Activated CD8-positive, alpha-beta memory T cell treated with anti-CD3 and anti-CD28 coated beads, Interleukin-2, amount 50 U/mL, for 4 hours (primary cell): ENCODE measurements around the gene KCNT1.

ENCODE experiments used
- DNase-seq: peaks from one replicate; pipeline ENCODE4 v3.0.0-alpha.2; 2020

KCNT1 gene

DNA sequence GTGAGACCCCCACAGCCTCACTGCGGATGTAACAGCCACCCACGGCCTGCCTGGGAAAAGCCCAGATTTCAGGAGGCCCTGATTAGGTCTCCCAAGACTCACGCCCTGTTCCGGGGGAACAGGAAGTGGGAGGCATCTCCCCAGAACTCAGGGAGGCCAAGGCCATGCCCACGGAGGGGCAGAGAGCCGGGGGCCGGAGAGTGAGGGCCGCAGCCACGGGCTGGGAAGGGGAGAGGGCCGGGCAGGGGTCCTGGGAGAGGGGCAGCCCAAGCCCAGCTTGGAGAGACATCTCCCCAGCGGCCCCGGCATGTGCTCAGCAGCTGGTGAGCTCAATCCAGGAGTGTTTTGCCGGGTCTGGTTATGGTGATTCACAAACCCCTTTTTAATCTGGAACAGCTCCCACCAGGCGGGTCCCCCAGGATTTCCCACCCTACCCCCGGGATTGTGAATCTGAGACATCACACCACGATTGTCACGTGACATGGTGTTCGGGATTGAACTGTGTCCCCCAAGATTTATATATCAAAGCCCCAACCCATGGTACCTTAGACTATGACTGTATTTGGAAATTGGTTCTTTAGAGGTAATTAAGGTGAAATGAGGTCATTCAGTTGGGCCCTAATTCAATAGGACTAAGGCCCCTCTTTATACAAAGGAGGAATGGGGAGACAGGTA, 26.6 kb downstream of the KCNT1 start:
- no peak for DNase-seq

DNA sequence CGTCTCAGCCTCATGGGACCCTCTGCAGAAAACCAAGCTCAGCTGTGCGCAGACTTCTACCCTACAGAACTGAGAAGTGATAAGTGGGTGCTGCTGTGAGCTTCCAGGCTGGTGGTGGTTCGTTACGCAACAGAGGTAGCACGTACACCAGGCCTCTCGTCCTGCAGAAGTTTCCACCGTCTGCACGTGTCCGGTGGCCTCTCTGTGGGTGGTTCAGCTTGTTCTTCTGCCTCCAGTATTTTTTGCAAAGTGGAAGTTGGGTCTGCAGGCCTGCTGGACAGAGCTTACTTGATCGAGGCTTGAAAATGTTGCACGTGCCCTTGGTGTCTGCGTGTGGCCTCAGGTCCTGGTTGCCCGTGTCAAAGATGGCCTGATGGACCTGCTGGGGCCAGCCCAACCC, 27.5 kb downstream of the KCNT1 start:
- no peak for DNase-seq

- no peak for DNase-seq
These were observed 29.5 kb downstream of the KCNT1 start for GRCh38 chr9:135731454-135731853.

DNA sequence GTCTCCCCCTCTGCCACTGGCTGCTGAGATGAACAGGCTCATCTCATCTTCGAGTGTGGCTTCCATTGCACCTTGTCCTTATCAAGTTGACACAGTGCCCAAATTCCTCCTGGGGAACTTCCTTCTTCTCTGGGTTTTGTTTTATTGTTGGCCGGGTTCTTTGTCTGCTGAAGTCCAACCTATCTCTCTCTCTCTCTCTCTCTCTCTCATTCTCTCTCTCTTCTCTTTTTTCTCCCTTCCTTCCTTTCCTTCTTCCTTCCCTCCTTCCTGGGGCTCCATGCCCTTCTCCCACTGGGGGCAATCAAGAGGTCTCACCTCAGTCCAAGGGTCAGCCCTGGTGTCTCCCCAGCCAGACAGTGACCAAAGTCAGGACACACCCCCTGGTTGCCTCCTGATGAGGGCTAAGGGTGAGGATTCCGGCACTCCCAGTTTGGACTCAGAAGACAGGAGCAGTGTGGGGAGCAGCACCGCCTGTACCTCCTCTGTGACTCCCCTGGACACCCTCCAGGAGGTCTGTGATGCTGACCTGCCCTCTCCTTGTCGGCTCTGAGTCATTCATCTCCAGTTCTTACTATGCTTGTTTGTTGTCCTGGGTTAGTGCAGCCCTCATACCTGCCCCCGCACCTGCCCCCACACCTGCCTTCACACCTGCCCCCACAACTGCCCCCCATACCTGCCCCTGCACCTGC, 30.7 kb downstream of the KCNT1 start:
- DNase-seq = no peak

DNA sequence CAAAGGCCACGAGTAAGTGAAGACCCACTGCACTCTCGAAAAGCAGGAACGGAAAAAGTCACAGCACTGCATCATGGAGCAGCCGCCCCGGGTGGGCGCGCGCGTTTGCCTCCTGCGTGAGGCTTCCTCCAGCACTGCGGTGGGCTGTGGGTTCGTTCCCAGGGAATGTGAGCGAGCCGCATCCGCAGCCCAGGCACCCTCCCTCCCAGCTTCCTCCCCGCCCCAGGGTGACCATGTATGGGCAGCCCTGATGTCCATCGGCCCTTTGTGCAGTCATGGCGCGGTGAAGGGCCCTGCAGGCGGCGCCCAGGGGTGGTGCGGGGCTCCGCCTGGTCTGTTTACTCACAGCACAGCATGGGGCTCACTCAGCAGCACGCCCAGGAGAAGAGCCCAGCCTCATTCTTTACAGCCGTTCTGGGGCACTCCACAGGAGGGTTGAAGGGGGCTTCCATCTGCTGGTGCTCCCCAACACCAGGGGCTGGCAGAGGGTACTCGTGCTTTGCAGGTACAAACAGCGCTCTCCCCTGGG, 32.7 kb downstream of the KCNT1 start:
- DNase-seq = no peak

GRCh38 chr9:135736272-135736978, 34.4 kb downstream of the KCNT1 start:
- no peak for DNase-seq

DNA sequence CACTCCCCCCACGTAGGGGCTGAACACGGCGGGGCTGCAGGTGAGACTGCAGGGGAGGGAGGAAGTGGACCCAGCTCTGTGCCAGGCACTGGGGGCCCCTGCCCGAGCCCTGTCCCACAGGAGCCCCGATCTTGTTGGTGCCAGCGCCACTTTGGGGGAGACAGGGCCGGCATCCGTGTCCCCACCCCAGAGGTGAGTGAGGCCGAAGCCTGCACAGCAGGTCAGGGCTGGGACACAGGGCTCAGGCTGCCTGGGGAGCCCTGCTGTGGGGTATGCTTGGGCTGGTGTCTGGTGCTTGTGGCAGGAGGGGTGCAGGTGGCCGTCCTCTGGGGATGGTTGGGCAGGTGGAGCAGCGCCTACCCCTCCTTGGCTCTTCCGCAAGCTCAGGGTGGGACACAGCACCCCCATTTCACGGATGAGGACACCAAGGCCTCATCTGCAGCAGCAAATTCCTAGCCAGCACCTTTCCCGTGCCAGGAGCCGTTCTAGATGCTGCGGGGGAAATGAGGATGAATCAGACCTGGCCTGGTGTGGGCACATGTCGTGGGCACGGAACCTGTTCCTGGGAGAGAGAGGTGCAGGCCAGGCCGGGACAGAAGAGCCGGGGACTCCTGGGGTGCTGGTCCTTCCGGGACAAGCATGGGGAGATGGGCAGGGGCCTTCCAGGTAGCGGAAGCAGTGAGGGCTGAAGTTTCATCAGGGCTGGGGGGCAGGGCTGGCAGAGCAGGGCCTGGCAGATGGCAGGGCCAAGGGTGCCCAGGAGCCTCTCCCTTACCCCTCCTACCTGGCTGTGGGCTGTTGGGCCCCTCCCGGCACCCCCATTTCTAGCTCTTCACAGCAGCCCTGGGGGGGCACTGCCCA, 35.2 kb downstream of the KCNT1 start:
- no peak for DNase-seq

GRCh38 chr9:135737840-135738521, 36.0 kb downstream of the KCNT1 start:
- no peak for DNase-seq

DNA sequence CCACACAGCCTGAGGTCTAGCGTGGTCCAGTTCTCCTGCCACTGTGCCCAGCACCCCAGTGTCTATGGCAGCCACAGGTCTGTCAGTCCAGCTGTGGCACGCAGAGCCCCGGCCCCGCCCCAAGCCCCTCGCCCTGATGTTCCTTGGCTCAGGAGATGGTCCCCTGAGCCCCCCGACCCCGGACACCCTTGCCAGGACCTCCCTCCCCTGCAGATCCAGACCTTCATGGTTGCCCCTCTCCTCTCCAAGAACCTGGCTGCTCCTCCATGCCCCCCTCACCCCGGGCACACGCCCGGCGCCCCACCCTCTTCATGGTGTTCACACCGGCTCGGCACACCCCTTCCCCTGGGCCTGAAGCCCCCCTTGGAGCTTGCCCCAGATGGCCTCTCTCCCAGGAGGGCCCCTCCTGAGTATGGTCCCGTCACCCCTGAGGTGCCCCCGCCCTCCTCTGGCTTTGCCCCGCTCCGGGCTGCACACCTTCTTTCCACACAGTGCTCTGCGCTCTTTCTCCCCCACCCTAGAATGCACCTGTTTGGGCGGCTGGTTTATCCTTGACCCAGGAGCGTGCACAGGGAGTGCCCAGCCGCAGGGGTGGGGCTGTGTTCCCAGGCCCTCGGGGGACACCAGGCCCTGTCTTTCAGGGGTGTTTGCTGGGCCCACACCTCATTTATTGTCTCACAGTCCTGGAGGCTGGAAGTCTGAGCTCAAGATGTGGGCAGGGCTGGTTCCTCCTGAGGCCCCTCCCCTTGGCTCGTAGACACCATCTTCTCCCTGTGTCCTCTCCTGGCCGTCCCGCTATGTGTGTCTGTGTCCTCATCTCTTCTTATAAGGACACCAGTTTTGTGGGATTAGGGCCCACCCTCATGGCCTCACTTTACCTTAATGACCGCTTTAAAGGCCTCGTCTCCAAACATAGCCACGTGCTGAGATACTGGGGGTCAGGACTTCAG, 37.6 kb downstream of the KCNT1 start:
- no peak for DNase-seq

DNA sequence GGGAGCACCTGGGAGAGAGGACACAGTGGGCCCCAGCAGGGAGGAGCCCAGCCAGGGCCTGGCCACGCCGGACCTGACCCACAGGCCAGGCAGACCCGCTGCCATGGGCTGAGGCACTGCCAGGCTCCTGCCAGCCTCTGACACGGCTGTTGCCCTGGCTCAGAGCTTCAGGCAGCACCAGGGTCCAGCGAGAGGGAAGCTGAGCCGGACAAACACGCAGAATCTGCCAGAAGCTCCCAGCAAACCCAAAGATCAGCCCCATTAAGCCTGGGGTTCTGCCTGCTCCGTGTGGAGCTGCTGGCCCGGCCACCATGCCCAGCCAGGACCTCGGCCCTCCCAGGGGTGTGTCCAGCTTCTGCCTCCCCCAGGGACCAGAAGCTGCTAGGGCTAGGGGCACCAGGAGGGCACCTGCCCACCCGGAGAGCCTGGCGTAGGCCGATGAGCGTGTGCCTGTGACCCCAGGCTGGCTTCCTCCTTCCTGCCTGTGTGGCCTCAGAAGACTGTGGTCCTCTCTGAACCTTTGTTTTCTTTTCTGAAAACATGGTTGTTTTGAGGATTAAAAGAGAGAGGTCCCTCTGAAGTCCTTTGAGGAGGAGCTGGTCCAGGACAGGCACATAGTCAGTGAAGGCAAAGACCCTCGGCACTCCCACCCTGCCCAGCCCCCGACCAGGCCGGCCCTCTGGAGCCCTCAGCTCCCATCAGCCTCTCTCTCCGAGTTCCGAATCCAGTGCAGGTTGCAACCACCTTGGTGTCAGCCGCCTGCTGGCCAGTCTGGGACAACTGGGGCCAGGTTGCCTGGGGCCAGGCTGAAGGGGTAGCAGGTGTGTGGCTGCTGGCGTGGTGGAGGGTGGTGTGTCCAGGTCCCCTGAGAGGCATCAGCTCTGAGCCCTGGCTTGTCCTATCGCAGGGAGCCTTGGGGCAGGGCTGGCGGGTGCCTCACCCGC, 39.6 kb downstream of the KCNT1 start:
- no peak for DNase-seq

DNA sequence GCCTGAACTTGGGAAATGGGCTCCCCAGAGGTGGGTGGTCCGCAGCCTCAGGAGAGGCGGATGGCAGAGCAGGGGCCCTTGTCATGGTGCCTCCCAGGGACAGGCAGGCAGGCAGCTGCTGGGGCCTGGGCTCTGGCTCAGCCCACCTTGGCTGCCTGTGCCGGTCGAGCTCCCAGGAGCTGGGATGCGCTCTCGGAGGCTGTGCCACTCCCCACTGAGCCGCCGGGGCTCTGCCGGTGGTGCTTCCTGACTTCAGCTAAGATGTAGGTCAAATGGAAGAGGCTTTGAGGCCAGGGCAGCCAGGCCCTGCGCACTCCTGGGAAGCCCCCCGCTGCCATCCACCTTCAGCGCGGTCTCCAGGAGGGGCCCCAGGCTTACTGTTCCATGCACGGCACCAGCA, 41.0 kb downstream of the KCNT1 start:
- DNase-seq = no peak

GRCh38 chr9:135743546-135744332, 41.8 kb downstream of the KCNT1 start:
- no peak for DNase-seq

- no peak for DNase-seq
These were observed 42.5 kb downstream of the KCNT1 start for GRCh38 chr9:135744333-135745070.

DNA sequence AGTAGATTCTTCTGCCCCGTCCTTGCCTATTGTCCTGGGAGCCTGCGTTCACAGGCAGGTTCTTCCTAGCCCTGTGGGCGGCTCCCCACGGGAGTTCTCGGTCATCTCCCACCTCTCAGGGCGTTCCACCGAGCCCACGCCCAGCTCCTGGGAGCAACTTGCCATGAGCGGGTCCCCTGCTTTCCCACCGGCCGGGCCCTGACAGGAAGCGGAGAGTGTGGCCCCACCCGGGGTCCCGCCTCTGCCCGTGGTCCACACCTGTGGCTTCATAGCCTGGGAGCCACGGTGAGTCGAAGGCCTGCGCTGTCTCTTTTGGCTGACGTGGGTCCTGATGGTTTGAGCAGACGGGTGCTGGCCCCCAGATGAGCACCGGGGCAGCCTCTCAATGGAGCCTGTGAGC, 43.2 kb downstream of the KCNT1 start:
- no peak for DNase-seq

- no peak for DNase-seq
These were observed 43.8 kb downstream of the KCNT1 start for GRCh38 chr9:135745686-135746324.

GRCh38 chr9:135746565-135746964, 44.6 kb downstream of the KCNT1 start:
- no peak for DNase-seq

- DNase-seq = no peak
These were observed 45.3 kb downstream of the KCNT1 start for GRCh38 chr9:135747311-135747710.

DNA sequence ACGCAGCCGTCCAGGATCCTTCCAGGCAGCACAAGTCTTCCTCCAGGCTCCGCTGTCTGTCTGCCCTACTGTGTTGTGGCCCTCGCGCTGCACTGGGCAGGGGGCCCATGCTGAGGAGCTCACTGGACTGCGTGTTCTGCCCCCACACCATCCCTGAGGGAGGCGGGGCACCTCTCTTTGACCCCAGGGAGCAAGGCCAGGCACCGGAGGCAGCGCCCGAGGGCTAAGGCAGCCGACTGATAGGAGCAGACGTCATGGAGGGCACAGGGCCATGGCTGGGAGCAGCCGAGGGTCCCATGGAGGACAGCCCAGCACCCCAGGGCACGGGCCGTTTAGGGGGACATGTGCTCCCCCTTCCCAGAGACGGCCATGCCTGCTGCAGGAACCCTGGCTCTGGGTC, 46.7 kb downstream of the KCNT1 start:
- no peak for DNase-seq
